PC-9 (cell line): ENCODE results near the gene ETV3L.

Source experiments
- CTCF ChIP-seq: fragments of 200-600 bp; sonication (generic); conservative IDR thresholded peaks from 2 replicates; pipeline ENCODE4 v1.6.1; 2017; ENCODE audit warnings: mixed run types, antibody characterized with exemption, mild to moderate bottlenecking, moderate library complexity
- EZH2 ChIP-seq: fragments of 200-600 bp; sonication (generic); IDR thresholded peaks from 2 replicates; pipeline ENCODE4 v1.8.0; 2017; ENCODE audit warnings: antibody characterized with exemption, low read depth

- TF ChIP-seq CTCF (no peak), EZH2 (no peak)
Measured at GRCh38 chr1:157088607-157089006, 11.0 kb downstream of the ETV3L start.
